Measurements from ENCODE around the gene PVRIG.
"Not testable (repeated sequence)": the region's sequence is repeated elsewhere in the genome, so short reads cannot be mapped to it uniquely, and the experiment has no call there.

PVRIG gene

DNA sequence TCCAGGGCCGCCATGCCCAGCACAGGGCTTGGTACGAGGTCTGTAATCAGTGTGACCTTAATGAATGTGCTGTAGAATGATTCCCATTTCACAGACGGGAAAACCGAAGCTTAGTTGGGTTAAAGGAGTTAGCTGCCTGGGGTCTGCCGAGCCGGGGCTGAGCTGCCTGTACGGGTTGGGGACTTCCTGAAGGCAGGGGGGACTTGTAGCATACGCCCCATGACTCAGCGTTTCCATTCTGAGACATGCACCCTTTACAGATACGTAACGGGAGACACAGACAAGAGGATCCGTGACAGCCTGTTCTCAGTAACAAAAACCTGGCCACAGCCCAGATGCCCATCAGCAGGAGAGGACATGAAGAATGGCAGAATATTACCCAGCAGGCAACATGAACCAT is 23.6 kb downstream of the PVRIG start:
- not testable (repeated sequence) for H3K36me3 ChIP-seq (ENCODE audit: insufficient read depth, low read length); H3K4me1 ChIP-seq (ENCODE audit: insufficient read depth, low read length); H3K27me3 ChIP-seq (ENCODE audit: insufficient read depth, low read length); H3K9me3 ChIP-seq (ENCODE audit: insufficient read depth, low read depth, low read length); H3K4me3 ChIP-seq (ENCODE audit: low read length); H3K9ac ChIP-seq (ENCODE audit: low read depth, low read length); H3K27ac ChIP-seq (ENCODE audit: low read depth, low read length)
- WGBS: 88% methylated on average over 10 of the region's 12 CpGs

DNA sequence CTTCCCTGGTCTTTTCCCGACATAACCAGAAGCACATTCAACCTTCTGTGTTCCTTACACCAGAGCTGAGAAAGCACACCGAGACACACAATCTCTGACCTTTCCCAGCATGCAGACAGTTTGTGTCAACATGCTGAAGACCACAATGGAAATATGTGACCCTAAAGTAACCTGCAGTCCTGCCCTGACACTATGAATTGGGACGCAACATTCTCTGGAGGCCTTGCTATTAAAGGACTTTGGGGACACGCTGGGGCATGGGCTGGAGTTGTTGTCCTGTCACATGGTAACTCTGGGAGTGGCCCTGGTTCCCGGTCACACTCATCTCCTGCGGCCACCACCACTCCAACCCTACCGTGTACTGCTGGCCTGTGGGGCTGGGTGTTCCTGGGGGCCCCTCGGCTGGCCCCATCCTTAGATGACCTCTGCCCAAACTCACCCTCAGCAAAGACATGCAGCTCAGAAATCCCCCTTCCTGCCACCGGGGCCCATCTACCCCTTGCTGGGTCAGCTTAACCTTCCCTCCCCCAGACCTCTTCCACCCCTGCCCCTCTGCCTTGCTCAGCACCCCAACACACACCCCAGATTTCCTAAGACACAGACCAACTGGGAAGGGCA is 25.3 kb downstream of the PVRIG start:
- 86% methylated on average over 9 of the region's 9 CpGs for whole genome bisulfite sequencing

DNA sequence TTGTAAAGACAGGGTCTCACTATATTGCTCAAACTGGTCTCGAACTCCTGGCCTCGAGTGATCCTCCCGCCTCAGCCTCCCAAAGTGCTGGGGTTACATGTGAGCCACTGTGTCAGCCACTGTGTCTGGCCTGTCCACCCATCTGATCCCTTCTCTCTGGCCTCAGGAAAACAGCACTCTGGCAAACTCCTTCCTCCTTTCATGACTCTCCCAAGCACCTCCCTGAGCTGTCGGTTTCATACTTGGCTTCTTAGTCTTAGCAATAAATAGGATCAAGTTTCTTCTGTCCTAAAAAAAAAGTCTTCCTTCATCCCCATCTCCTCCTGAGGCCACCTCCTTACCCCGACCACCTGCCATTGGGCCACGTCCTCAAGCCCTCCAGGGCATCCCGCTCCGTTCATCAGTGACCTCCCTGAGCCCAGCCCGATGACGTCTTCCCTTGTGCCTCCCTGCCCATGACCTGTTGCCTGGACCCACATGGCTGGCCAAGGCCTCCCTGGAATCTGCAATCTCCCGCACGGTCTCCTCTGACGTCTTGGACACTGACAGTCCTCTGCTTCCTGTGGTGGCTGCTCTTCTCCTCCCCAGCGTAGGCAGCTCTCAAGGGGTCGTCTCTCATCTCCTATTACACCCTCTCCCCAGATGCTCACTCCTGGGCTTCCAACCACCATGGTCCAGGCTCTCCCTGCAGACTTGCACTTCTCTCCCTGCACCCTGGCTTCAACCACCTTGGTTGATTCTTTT is 26.5 kb downstream of the PVRIG start:
- H3K36me3 ChIP-seq (ENCODE audit: insufficient read depth, low read length); H3K9me3 ChIP-seq (ENCODE audit: insufficient read depth, low read depth, low read length); H3K9ac ChIP-seq (ENCODE audit: low read depth, low read length); H3K27me3 ChIP-seq (ENCODE audit: insufficient read depth, low read length); H3K27ac ChIP-seq (ENCODE audit: low read depth, low read length); H3K4me1 ChIP-seq (ENCODE audit: insufficient read depth, low read length); H3K4me3 ChIP-seq (ENCODE audit: low read length): not testable (repeated sequence)
- 84% methylated on average over 15 of the region's 15 CpGs for WGBS

More for the DNA sequence above, 25.3 kb downstream of the PVRIG start:
- H3K27ac ChIP-seq (ENCODE audit: low read depth, low read length); H3K27me3 ChIP-seq (ENCODE audit: insufficient read depth, low read length); H3K9ac ChIP-seq (ENCODE audit: low read depth, low read length); H3K9me3 ChIP-seq (ENCODE audit: insufficient read depth, low read depth, low read length); H3K4me3 ChIP-seq (ENCODE audit: low read length); H3K4me1 ChIP-seq (ENCODE audit: insufficient read depth, low read length); H3K36me3 ChIP-seq (ENCODE audit: insufficient read depth, low read length): not testable (repeated sequence)

DNA sequence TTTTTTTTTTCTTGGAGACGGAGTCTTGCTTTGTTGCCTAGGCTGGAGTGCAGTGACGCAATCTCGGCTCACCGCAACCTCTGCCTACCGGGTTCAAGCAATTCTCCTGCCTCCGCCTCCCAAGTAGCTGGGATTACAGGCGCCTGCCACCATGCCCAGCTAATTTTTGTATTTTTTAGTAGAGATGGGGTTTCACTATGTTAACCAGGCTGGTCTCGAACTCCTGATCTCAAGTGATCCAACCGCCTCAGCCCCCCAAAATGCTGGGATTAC is 27.1 kb downstream of the PVRIG start:
- not testable (repeated sequence) for H3K27me3 ChIP-seq (ENCODE audit: insufficient read depth, low read length); H3K36me3 ChIP-seq (ENCODE audit: insufficient read depth, low read length); H3K9me3 ChIP-seq (ENCODE audit: insufficient read depth, low read depth, low read length); H3K4me1 ChIP-seq (ENCODE audit: insufficient read depth, low read length); H3K4me3 ChIP-seq (ENCODE audit: low read length)
- H3K27ac ChIP-seq (ENCODE audit: low read depth, low read length): peak overlapping the region; percentile 75; the same call in 1 of the 2 replicates
- WGBS: 82% methylated on average over 9 of the region's 9 CpGs
- 0 out of 2 replicates have a peak overlapping the region, but pooled peaks have one; percentile 4 for H3K9ac ChIP-seq (ENCODE audit: low read depth, low read length)

DNA sequence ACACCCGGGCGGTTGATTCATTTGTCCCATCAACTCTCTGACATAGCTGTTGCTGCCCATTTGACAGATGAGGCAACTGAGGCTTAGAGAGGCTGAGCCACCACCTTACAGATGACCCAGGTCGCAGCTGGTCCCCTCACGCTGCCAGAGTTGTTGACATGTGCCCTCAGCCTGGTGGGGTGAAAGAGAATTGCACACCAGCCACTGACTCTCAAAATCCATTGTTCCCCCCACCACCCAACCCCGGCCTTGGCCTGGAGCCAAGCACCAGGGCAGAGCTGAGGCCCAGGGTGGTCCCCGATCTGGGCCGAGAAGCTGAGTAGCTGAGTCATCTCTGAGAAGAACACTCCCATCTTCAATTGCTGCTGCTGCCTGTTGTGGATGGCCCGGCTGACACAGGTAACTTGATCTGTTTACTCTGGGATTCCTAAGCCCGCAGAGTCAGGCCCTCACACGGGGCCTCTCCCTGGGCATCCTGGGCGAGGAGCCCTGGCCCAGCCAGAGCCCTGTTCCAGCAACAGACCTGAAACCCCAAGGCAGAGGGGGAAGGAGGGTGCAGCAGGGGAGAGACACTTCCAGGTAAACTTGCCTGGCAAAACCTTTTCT is 27.5 kb downstream of the PVRIG start:
- Histone ChIP-seq H3K27ac (ENCODE audit: low read depth, low read length) (peak overlapping the region; percentile 75), H3K9ac (ENCODE audit: low read depth, low read length) (0 out of 2 replicates have a peak overlapping the region, but pooled peaks have one; percentile 4), H3K27me3 (ENCODE audit: insufficient read depth, low read length) (no peaks in the 10 kb centered on the region), H3K36me3 (ENCODE audit: insufficient read depth, low read length) (no peaks in the 10 kb centered on the region), H3K4me1 (ENCODE audit: insufficient read depth, low read length) (peaks cover 8% of the 10 kb centered on the region), H3K9me3 (ENCODE audit: insufficient read depth, low read depth, low read length) (no peaks in the 10 kb centered on the region), H3K4me3 (ENCODE audit: low read length) (no peak overlapping the region)
- 42% methylated on average over 11 of the region's 11 CpGs for WGBS

DNA sequence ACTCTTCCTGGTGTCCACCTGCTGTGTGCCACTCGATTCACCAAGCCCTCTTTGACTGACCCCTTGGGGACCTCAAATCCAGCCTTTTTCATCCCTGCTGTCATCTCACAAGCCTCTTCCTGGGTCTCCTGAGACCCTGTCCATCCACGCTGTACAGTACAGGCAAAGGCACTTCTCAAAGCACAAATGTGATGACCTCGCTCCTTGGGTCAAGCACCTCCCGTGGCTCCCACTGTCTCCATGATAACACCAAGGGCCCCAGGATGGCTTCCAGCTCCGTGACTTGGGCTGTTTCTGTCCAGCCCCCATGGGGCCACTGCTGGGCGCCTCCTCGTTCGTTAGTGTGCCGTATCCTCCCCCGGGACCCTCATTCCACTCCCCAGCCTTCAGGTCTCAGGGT is 28.7 kb downstream of the PVRIG start:
- Histone ChIP-seq H3K4me3 (ENCODE audit: low read length) (no peak overlapping the region), H3K9me3 (ENCODE audit: insufficient read depth, low read depth, low read length) (no peaks in the 10 kb centered on the region), H3K36me3 (ENCODE audit: insufficient read depth, low read length) (no peaks in the 10 kb centered on the region), H3K4me1 (ENCODE audit: insufficient read depth, low read length) (peaks cover 8% of the 10 kb centered on the region), H3K9ac (ENCODE audit: low read depth, low read length) (no peak overlapping the region), H3K27me3 (ENCODE audit: insufficient read depth, low read length) (no peaks in the 10 kb centered on the region), H3K27ac (ENCODE audit: low read depth, low read length) (peak overlapping the region; percentile 75; the same call in 1 of the 2 replicates)
- 89% methylated on average over 10 of the region's 10 CpGs for WGBS

DNA sequence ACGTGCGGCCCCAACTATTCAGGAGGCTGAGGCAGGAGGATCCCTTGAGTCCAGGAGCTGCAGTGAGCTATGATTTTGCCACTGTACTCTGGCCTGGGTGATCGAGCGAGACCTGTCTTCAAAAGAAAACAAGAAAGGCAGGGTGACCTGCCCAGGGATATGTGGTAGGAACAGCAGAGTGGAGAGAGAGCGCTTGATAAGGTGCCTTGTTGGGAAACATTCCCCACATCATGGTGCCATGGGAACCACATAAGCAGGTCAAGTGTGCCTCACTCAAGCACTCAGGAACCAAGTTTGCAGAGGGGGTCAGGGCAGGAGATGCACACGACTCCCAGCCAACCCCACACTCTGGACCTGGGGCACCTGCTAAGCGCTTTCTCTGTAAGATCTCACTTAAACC is 37.3 kb downstream of the PVRIG start:
- H3K4me3 ChIP-seq (ENCODE audit: low read length): no peak overlapping the region
- H3K9ac ChIP-seq (ENCODE audit: low read depth, low read length): no peak overlapping the region
- H3K27ac ChIP-seq (ENCODE audit: low read depth, low read length): no peak overlapping the region
- H3K36me3 ChIP-seq (ENCODE audit: insufficient read depth, low read length): no peaks in the 10 kb centered on the region
- 94% methylated on average over 7 of the region's 7 CpGs for WGBS
- no peaks in the 10 kb centered on the region for H3K27me3 ChIP-seq (ENCODE audit: insufficient read depth, low read length)
- no peaks in the 10 kb centered on the region for H3K4me1 ChIP-seq (ENCODE audit: insufficient read depth, low read length)
- H3K9me3 ChIP-seq (ENCODE audit: insufficient read depth, low read depth, low read length): no peaks in the 10 kb centered on the region

DNA sequence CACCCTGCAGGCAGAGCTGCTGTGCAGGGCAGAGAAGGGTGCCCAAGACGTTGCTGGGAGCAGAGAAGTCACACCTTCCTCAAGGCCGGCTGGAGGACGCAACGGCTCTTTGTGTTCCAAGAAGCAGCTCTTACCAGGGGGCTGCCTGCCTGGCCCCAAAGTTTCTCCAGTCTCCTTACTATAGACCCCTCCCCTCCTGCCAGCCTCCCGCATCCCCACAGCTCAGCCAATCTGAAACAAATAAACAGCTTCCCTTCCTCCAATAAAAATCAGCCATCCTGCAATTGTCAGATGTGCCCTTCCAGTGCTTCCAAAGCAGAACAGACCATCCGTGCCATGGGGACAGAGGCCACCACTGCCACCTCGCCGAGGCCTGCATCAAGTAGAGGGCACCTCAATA is 40.2 kb downstream of the PVRIG start:
- not testable (repeated sequence) for H3K36me3 ChIP-seq (ENCODE audit: insufficient read depth, low read length); H3K4me1 ChIP-seq (ENCODE audit: insufficient read depth, low read length); H3K27me3 ChIP-seq (ENCODE audit: insufficient read depth, low read length); H3K9ac ChIP-seq (ENCODE audit: low read depth, low read length); H3K4me3 ChIP-seq (ENCODE audit: low read length); H3K9me3 ChIP-seq (ENCODE audit: insufficient read depth, low read depth, low read length); H3K27ac ChIP-seq (ENCODE audit: low read depth, low read length)
- 89% methylated on average over 8 of the region's 8 CpGs for WGBS

DNA sequence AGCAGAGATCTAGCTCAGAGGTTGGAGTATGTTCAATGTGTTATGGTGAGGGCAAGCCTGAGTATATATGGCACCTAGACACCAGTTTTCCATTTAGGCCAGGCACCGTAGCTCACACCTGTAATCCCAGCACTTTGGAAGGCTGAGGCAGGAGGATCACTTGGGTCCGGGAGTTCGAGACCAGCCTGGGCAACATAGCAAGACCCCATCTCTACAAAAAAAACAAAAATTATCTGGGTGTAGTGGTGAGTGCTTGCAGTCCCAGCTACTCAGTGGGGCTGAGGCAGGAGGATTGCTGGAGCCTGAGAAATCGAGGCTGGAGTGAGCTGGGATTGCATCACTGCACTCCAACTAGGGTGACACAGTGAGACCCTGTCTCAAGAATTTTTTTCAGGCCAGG is 43.1 kb downstream of the PVRIG start:
- H3K27ac ChIP-seq (ENCODE audit: low read depth, low read length); H3K9me3 ChIP-seq (ENCODE audit: insufficient read depth, low read depth, low read length); H3K9ac ChIP-seq (ENCODE audit: low read depth, low read length); H3K27me3 ChIP-seq (ENCODE audit: insufficient read depth, low read length); H3K36me3 ChIP-seq (ENCODE audit: insufficient read depth, low read length); H3K4me3 ChIP-seq (ENCODE audit: low read length); H3K4me1 ChIP-seq (ENCODE audit: insufficient read depth, low read length): not testable (repeated sequence)
- WGBS: 89% methylated on average over 2 of the region's 4 CpGs

DNA sequence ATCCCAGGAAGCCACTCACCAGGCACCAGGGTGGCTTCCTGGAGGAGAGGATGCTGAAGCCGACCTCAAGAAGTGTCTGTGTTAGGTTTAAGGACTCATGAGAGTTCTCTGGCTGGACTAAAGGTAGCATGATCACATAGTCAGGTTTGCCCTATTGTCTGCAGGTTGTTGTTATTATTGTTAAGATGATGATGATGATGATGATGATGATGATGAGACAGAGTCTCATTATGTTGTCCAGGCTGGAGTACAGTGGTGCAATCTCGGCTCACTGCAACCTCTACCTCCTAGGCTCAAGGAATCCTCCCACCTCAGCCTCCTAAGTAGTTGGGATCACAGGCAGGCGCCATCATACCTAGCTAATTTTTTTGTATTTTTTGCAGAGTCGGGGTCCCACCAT is 44.5 kb downstream of the PVRIG start:
- H3K4me1 ChIP-seq (ENCODE audit: insufficient read depth, low read length); H3K4me3 ChIP-seq (ENCODE audit: low read length); H3K9me3 ChIP-seq (ENCODE audit: insufficient read depth, low read depth, low read length); H3K9ac ChIP-seq (ENCODE audit: low read depth, low read length); H3K27ac ChIP-seq (ENCODE audit: low read depth, low read length); H3K36me3 ChIP-seq (ENCODE audit: insufficient read depth, low read length); H3K27me3 ChIP-seq (ENCODE audit: insufficient read depth, low read length): not testable (repeated sequence)
- 97% methylated on average over 4 of the region's 4 CpGs for WGBS

DNA sequence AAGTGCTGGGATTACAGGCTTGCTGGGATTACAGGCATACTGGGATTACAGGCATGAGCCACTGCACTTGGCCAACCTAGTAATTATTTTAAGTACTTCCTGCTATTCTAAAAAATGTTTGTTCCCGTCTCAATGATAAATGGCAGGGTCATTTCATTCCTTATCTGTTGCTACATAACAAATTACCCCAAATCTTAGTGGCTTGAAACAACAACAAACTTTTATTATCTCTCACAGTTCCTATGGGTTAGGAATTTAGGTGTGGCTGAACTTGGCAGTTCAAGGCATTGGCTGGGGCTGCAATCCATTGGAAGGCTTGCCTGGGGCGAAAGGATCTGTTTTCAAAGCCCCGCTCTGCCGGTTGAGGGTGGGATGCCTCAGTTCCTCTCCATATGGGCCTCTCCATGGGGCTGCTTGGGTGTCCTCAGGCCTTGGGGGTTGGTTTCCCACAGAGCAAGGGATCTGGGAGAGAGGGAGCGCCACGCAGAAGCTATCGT is 45.0 kb downstream of the PVRIG start:
- H3K9ac ChIP-seq (ENCODE audit: low read depth, low read length); H3K9me3 ChIP-seq (ENCODE audit: insufficient read depth, low read depth, low read length): not testable (repeated sequence)

More for the DNA sequence above, 45.0 kb downstream of the PVRIG start:
- H3K4me1 ChIP-seq (ENCODE audit: insufficient read depth, low read length); H3K27me3 ChIP-seq (ENCODE audit: insufficient read depth, low read length); H3K27ac ChIP-seq (ENCODE audit: low read depth, low read length); H3K36me3 ChIP-seq (ENCODE audit: insufficient read depth, low read length); H3K4me3 ChIP-seq (ENCODE audit: low read length): not testable (repeated sequence)
- 91% methylated on average over 6 of the region's 7 CpGs for WGBS
